Endothelial cell of umbilical vein (primary cell): Measurements from ENCODE around the gene GBF1.

Experiments
- CTCF ChIP-seq, 2 donors: IDR thresholded peaks; 1 replicate in 1 of 2; 2 replicates in 1 of 2; pipeline ENCODE4 v1.5.1; 2011; ENCODE audit warnings: low read length in 2 of 2, mild to moderate bottlenecking in 2 of 2, moderate library complexity in 2 of 2, control low read depth in 1 of 2, inconsistent platforms in 1 of 2, low read depth in 1 of 2; ENCODE audit not compliant: insufficient read depth in 1 of 2; ENCODE audit errors: extremely low read depth in 1 of 2
- EZH2 ChIP-seq: IDR thresholded peaks from 2 replicates; pipeline ENCODE4 v1.6.1; 2012; ENCODE audit warnings: borderline replicate concordance, low read depth, mild to moderate bottlenecking, moderate library complexity, low read length, inconsistent platforms; ENCODE audit not compliant: severe bottlenecking
- FOS ChIP-seq: IDR thresholded peaks from 2 replicates; pipeline ENCODE4 v1.6.1; 2011; ENCODE audit warnings: mild to moderate bottlenecking, low read length, moderate library complexity, borderline replicate concordance; ENCODE audit not compliant: insufficient read depth
- JUN ChIP-seq: IDR thresholded peaks from 2 replicates; pipeline ENCODE4 v1.6.1; 2011; ENCODE audit warnings: borderline replicate concordance, low read depth; ENCODE audit not compliant: insufficient read length, insufficient read depth
- MAX ChIP-seq: IDR thresholded peaks from 2 replicates; pipeline ENCODE4 v1.6.1; 2011; ENCODE audit not compliant: insufficient read depth, insufficient read length
- POLR2A ChIP-seq: IDR thresholded peaks from 2 replicates; pipeline ENCODE4 v1.6.1; 2012; ENCODE audit warnings: low read depth, mild to moderate bottlenecking, control low read depth, low read length
- POLR2AphosphoS5 ChIP-seq: IDR thresholded peaks from 2 replicates; pipeline ENCODE4 v1.6.1; 2012; ENCODE audit warnings: low read depth, mild to moderate bottlenecking, control low read depth, low read length, moderate library complexity; ENCODE audit not compliant: insufficient read depth

- TF ChIP-seq POLR2A (no peak), CTCF (IDR thresholded peaks at IDR 0.05; ENCODE audit: extremely low read depth in 1 of 2, insufficient read depth in 1 of 2, low read depth in 1 of 2, low read length in 2 of 2) (no peak), FOS (no peak), POLR2AphosphoS5 (no peak), EZH2 (no peak), JUN (no peak), MAX (no peak)
These were observed 18.3 kb upstream of the GBF1 start for GRCh38 chr10:102227050-102227449.
